H1 (cell line): ENCODE data around the gene B3GALT5. TPM values are rescaled to one million over a fixed set of nuclear protein-coding genes. Genes with fewer than 3 reads are reported as not detected.
A peak's percentile ranks its signal among the peaks of the same experiment; 100 is the strongest.

ENCODE experiments used
- KDM1A ChIP-seq: fragments of 200-600, 300-600 bp; sonication (generic); IDR thresholded peaks from 2 replicates; pipeline ENCODE4 v1.7.1; 2016; ENCODE audit warnings: mild to moderate bottlenecking, low read length, borderline replicate concordance
- RBBP5 ChIP-seq: IDR thresholded peaks from 2 replicates; pipeline ENCODE4 v1.7.1; 2012; ENCODE audit warnings: low read depth, mild to moderate bottlenecking, inconsistent platforms, low read length, moderate library complexity, borderline replicate concordance
- SP4 ChIP-seq: IDR thresholded peaks from 2 replicates; pipeline ENCODE4 v1.6.1; 2012; ENCODE audit warnings: low read length, inconsistent platforms
- SRF ChIP-seq: IDR thresholded peaks from 2 replicates; pipeline ENCODE4 v1.6.1; 2011; ENCODE audit warnings: mild to moderate bottlenecking, low read depth, low read length, moderate library complexity
- polyA plus RNA-seq, 7 experiments: library from polyadenylated mRNA; depleted of rRNA in 3 of 7; stranded (reverse) in 5 of 7; unstranded in 2 of 7; fragments of >200 nt in 5 of 7; fragments of 200-250 nt in 2 of 7; gene quantifications; 1 replicate in 5 of 7; 2 replicates in 1 of 7; 4 replicates in 1 of 7; pipeline versions ENCODE4 v1.2.1 to v1.2.3, GENCODE V29; 2011 to 2013; ENCODE audit warnings: missing spikeins in 2 of 7, mixed read lengths in 2 of 7
- total RNA-seq: library from RNA; stranded (reverse); fragmentation: NEBNext Ultra II Directional; extraction: Animal tissue kit (Norgen Biotek cat#: 25700); gene quantifications from 2 replicates; pipeline ENCODE4 v1.2.1, GENCODE V29; 2021
- TF ChIP-seq, protein P1 (sequence below): fragments of 300-600 bp; sonication (generic); IDR thresholded peaks from 2 replicates; pipeline ENCODE4 v1.7.1; 2012; ENCODE audit warnings: low read length, moderate library complexity, mild to moderate bottlenecking, inconsistent platforms; ENCODE audit not compliant: insufficient replicate concordance
- TF ChIP-seq, protein P2 (sequence below): IDR thresholded peaks from 2 replicates; pipeline ENCODE4 v1.6.1; 2012; ENCODE audit warnings: inconsistent platforms

The B3GALT5 gene
- total and polyA plus RNA-seq, 2 of the 8 experiments (the other 6 are each of a cell fraction or from before 2014, with no cell fraction given): 11.9 to 25.1 TPM

DNA sequence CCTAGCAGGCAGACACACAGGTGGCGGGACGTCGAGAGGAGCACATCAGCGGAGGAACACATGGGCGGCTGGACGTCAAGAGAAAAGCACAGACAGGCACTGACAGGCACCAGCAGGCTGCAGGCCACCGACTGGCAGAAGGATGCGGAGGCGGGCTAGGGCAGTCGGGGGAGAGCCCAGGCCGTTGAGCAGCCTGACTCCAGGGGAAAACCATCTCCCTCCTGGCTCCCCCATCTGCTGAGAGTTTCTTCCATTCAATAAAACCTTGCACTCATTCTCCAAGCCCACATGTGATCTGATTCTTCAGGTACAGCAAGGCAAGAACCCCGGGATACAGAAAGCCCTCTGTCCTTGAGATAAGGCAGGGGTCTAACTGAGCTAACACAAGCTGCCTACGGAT, 25.5 kb downstream of the B3GALT5 start (continued):
- TF ChIP-seq, protein P1, sequence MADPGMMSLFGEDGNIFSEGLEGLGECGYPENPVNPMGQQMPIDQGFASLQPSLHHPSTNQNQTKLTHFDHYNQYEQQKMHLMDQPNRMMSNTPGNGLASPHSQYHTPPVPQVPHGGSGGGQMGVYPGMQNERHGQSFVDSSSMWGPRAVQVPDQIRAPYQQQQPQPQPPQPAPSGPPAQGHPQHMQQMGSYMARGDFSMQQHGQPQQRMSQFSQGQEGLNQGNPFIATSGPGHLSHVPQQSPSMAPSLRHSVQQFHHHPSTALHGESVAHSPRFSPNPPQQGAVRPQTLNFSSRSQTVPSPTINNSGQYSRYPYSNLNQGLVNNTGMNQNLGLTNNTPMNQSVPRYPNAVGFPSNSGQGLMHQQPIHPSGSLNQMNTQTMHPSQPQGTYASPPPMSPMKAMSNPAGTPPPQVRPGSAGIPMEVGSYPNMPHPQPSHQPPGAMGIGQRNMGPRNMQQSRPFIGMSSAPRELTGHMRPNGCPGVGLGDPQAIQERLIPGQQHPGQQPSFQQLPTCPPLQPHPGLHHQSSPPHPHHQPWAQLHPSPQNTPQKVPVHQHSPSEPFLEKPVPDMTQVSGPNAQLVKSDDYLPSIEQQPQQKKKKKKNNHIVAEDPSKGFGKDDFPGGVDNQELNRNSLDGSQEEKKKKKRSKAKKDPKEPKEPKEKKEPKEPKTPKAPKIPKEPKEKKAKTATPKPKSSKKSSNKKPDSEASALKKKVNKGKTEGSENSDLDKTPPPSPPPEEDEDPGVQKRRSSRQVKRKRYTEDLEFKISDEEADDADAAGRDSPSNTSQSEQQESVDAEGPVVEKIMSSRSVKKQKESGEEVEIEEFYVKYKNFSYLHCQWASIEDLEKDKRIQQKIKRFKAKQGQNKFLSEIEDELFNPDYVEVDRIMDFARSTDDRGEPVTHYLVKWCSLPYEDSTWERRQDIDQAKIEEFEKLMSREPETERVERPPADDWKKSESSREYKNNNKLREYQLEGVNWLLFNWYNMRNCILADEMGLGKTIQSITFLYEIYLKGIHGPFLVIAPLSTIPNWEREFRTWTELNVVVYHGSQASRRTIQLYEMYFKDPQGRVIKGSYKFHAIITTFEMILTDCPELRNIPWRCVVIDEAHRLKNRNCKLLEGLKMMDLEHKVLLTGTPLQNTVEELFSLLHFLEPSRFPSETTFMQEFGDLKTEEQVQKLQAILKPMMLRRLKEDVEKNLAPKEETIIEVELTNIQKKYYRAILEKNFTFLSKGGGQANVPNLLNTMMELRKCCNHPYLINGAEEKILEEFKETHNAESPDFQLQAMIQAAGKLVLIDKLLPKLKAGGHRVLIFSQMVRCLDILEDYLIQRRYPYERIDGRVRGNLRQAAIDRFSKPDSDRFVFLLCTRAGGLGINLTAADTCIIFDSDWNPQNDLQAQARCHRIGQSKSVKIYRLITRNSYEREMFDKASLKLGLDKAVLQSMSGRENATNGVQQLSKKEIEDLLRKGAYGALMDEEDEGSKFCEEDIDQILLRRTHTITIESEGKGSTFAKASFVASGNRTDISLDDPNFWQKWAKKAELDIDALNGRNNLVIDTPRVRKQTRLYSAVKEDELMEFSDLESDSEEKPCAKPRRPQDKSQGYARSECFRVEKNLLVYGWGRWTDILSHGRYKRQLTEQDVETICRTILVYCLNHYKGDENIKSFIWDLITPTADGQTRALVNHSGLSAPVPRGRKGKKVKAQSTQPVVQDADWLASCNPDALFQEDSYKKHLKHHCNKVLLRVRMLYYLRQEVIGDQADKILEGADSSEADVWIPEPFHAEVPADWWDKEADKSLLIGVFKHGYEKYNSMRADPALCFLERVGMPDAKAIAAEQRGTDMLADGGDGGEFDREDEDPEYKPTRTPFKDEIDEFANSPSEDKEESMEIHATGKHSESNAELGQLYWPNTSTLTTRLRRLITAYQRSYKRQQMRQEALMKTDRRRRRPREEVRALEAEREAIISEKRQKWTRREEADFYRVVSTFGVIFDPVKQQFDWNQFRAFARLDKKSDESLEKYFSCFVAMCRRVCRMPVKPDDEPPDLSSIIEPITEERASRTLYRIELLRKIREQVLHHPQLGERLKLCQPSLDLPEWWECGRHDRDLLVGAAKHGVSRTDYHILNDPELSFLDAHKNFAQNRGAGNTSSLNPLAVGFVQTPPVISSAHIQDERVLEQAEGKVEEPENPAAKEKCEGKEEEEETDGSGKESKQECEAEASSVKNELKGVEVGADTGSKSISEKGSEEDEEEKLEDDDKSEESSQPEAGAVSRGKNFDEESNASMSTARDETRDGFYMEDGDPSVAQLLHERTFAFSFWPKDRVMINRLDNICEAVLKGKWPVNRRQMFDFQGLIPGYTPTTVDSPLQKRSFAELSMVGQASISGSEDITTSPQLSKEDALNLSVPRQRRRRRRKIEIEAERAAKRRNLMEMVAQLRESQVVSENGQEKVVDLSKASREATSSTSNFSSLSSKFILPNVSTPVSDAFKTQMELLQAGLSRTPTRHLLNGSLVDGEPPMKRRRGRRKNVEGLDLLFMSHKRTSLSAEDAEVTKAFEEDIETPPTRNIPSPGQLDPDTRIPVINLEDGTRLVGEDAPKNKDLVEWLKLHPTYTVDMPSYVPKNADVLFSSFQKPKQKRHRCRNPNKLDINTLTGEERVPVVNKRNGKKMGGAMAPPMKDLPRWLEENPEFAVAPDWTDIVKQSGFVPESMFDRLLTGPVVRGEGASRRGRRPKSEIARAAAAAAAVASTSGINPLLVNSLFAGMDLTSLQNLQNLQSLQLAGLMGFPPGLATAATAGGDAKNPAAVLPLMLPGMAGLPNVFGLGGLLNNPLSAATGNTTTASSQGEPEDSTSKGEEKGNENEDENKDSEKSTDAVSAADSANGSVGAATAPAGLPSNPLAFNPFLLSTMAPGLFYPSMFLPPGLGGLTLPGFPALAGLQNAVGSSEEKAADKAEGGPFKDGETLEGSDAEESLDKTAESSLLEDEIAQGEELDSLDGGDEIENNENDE: no peak
- TF ChIP-seq SRF (no peak), SP4 (no peak), RBBP5 (no peak), KDM1A (no peak)
- TF ChIP-seq, protein P2, sequence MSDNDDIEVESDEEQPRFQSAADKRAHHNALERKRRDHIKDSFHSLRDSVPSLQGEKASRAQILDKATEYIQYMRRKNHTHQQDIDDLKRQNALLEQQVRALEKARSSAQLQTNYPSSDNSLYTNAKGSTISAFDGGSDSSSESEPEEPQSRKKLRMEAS: peak; percentile 26; the same call in 1 of the 2 replicates
